Adrenal gland (tissue), 5 donors: ENCODE results near the gene PEPD.

Experiments
- POLR2A ChIP-seq, 2 donors: fragments of 450-650 bp; IDR thresholded peaks; one replicate each; pipeline ENCODE4 v1.6.1; 2017; ENCODE audit warnings: antibody characterized with exemption in 2 of 2, mild to moderate bottlenecking in 2 of 2, moderate library complexity in 1 of 2
- TF ChIP-seq, protein P1 (sequence below), 6 experiments: fragments of 450-650 bp in 4 of 6; fragments of 200-600 bp in 2 of 6; sonication (generic) in 1 of 6; IDR thresholded peaks; 1 replicate in 5 of 6; 2 replicates in 1 of 6; pipeline versions ENCODE4 v1.5.1 to v1.8.0; 2016 to 2021; ENCODE audit warnings: antibody characterized with exemption in 6 of 6, mild to moderate bottlenecking in 2 of 6, moderate library complexity in 1 of 6
- donor health status: DM: no; HTN: no; CAD: no.

DNA sequence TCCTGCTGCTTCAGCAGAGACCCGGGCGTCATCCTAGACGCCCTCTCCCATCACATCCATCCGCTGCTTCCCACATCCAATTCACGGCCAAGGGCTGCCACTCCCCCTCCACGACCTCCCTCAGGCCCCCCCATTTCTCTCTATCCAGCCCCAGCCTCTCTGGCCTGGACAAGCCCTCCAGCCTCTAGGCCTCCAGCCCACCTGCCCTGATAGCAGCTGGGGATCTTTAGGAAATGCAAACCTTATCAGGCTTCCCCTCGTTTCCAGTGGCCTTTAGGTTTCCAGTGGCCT is 51.6 kb downstream of the PEPD start:
- TF ChIP-seq, protein P1, sequence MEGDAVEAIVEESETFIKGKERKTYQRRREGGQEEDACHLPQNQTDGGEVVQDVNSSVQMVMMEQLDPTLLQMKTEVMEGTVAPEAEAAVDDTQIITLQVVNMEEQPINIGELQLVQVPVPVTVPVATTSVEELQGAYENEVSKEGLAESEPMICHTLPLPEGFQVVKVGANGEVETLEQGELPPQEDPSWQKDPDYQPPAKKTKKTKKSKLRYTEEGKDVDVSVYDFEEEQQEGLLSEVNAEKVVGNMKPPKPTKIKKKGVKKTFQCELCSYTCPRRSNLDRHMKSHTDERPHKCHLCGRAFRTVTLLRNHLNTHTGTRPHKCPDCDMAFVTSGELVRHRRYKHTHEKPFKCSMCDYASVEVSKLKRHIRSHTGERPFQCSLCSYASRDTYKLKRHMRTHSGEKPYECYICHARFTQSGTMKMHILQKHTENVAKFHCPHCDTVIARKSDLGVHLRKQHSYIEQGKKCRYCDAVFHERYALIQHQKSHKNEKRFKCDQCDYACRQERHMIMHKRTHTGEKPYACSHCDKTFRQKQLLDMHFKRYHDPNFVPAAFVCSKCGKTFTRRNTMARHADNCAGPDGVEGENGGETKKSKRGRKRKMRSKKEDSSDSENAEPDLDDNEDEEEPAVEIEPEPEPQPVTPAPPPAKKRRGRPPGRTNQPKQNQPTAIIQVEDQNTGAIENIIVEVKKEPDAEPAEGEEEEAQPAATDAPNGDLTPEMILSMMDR (IDR thresholded peaks at IDR 0.05): no peak
- no peak for TF ChIP-seq POLR2A (IDR thresholded peaks at IDR 0.05)
